Measurements from ENCODE around the gene CD274. TPM values are rescaled to one million over a fixed set of nuclear protein-coding genes. Genes with fewer than 3 reads are reported as not detected.

Gene CD274
- total and polyA plus RNA-seq, 7 experiments from 2014 or later = 2.0 to 38.7 (median 6.6) TPM

DNA sequence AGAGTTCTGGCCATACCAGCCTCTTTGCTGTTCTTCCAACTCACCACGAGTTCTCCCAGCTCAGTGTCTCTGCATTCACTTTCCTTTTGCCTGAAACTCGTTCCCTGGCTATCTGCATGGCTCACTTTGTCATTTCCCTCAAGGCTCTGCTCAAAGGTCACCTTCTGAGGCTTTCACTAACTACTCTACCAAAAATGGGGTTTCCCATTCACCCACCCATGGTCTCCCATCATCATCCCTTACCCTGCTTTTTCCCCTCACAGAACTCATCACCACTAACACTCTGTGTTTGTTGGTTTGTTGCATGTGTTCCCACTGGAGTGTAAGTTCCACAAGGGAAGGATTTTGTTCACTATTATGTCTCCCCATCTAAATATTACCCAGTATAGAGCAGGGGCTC is 29.2 kb upstream of the CD274 start:
- Histone ChIP-seq H3K27ac (ENCODE audit: low read depth, low read length) (no peak overlapping the region), H3K4me1 (ENCODE audit: control insufficient read depth in 2 of 2, insufficient read depth in 2 of 2, low read length in 2 of 2) (no peaks in the 10 kb centered on the region), H3K27me3 (ENCODE audit: control insufficient read depth in 2 of 2, insufficient read depth in 2 of 2, low read length in 2 of 2) (no peaks in the 10 kb centered on the region), H3K36me3 (ENCODE audit: control insufficient read depth in 2 of 3, insufficient read depth in 3 of 3, low read length in 3 of 3) (no peaks in the 10 kb centered on the region), H3K9me3 (ENCODE audit: control insufficient read depth in 2 of 3, low read length in 3 of 3) (no peaks in the 10 kb centered on the region), H3K4me3 (ENCODE audit: low read length) (no peak overlapping the region)
- intact Hi-C loops (cut with micrococcal nuclease) = loop anchor here in 1 of 2 donors (10.0 kb wide), 1 partner anchor 156 kb away; no protein-coding TSS in a partner anchor
- Mint-ChIP-seq H3K36me3 (peaks cover 4 to 39% (median 28%) of the 10 kb centered on the region in 5 donors), H3K27ac (peak overlapping the region in 2 of 9 donors; percentile 31 to 60), H3K4me1 (peaks cover 0 to 18% (median 6%) of the 10 kb centered on the region in 7 donors), H3K4me3 (no peak overlapping the region), H3K27me3 (no peaks in the 10 kb centered on the region), H3K9me3 (no peaks in the 10 kb centered on the region)
- CTCF ChIA-PET = interaction anchor here (1.0 to 6.6 kb wide), 2 partner anchors 29 to 235 kb away, joined by 3 to 52 read pairs; partner anchors contain the start of genes CD274 and INSL6
- no peak for DNase-seq
- no peak for ATAC-seq
- POLR2A ChIA-PET = no interaction called here

DNA sequence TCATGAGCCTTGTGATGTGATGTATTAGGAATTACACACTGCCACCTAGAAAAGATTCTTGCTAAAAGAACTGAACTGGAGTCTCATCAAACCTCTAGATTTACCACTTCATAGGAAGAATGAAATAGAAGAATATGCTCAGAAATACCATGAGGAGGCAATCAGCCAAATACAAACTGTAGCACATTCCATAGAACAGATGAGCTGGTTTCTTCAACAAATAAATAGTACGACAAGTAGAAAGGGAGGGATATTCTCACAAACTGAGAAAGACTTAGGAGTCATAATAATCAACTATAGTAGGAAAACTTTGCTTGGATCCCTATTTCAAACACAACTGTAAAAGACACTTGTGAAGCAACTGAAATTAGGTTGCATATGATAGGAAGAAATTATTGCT is 28.1 kb upstream of the CD274 start:
- CTCF ChIA-PET = interaction anchor here (1.2 to 6.6 kb wide), 2 partner anchors 178 to 237 kb away, joined by 3 to 52 read pairs; partner anchors contain the start of gene INSL6

DNA sequence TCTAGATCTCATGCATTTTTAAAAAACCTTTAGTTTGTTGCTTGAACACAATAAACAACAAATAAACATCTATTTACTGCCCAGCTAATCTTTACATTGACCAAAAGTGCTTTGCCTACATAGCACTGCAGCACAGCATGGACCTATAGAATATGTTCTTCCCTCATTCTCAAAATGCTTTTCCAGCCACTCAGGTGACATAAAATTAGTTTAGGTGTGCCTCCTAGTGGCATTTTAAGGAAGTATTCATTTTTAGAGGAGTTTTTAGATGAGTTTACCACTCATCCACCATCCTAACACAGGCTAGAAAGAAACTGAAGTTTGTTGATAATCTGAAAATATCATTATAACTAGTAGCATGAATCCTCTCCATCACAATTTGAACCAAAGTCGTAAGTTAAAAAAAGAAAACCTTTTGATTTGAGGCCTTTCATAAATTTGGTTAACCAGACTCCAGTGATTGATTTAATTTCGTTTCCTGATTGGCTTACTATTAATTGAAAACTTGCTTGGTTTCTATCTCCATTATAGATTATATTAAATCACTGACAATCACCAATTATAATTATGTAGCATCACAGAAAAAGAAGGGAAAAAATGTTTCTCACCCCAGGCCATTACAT is 25.2 kb upstream of the CD274 start:
- Mint-ChIP-seq H3K27me3 (no peaks in the 10 kb centered on the region), H3K4me1 (peaks cover 0 to 15% (median 6%) of the 10 kb centered on the region in 7 donors), H3K36me3 (peaks cover 0 to 15% (median 6%) of the 10 kb centered on the region in 5 donors), H3K4me3 (no peak overlapping the region), H3K9me3 (no peaks in the 10 kb centered on the region), H3K27ac (no peak overlapping the region)
- ATAC-seq = peak; percentile 68
- POLR2A ChIA-PET = interaction anchor here (1.5 kb wide), 1 partner anchor 12 kb away, joined by 3 read pairs; the partner anchor contains the start of gene PLGRKT
- DNase-seq = peak in 6 of 9 donors; percentile 20 to 54 (median 43)
- CTCF ChIA-PET = interaction anchor here (0.7 to 6.6 kb wide), 14 partner anchors 12 to 727 kb away, joined by 3 to 52 read pairs (median 4); partner anchors contain the start of gene INSL6
- Histone ChIP-seq H3K27ac (ENCODE audit: low read depth, low read length) (no peak overlapping the region), H3K36me3 (ENCODE audit: control insufficient read depth in 2 of 3, insufficient read depth in 3 of 3, low read length in 3 of 3) (peaks cover 0 to 7% (median 0%) of the 10 kb centered on the region in 3 experiments), H3K27me3 (ENCODE audit: control insufficient read depth in 2 of 2, insufficient read depth in 2 of 2, low read length in 2 of 2) (no peaks in the 10 kb centered on the region), H3K4me3 (ENCODE audit: low read length) (no peak overlapping the region), H3K9me3 (ENCODE audit: control insufficient read depth in 2 of 3, low read length in 3 of 3) (no peaks in the 10 kb centered on the region), H3K4me1 (ENCODE audit: control insufficient read depth in 2 of 2, insufficient read depth in 2 of 2, low read length in 2 of 2) (no peaks in the 10 kb centered on the region)
- intact Hi-C loops (cut with micrococcal nuclease) = loop anchor here (1.0 to 10.0 kb wide), 6 partner anchors 160 to 663 kb away; no protein-coding TSS in a partner anchor

More for the DNA sequence above, 28.1 kb upstream of the CD274 start:
- no peak overlapping the region for H3K4me3 ChIP-seq (ENCODE audit: low read length)
- Mint-ChIP-seq H3K27me3 (no peaks in the 10 kb centered on the region), H3K4me1 (peaks cover 0 to 16% (median 6%) of the 10 kb centered on the region in 7 donors), H3K36me3 (peaks cover 4 to 39% (median 23%) of the 10 kb centered on the region in 5 donors), H3K9me3 (no peaks in the 10 kb centered on the region), H3K27ac (no peak overlapping the region), H3K4me3 (no peak overlapping the region)
- intact Hi-C loops (cut with micrococcal nuclease) = loop anchor here in 1 of 2 donors (10.0 kb wide), 1 partner anchor 157 kb away; no protein-coding TSS in a partner anchor
- H3K36me3 ChIP-seq (ENCODE audit: control insufficient read depth in 2 of 3, insufficient read depth in 3 of 3, low read length in 3 of 3) = no peaks in the 10 kb centered on the region
- DNase-seq = no peak
- H3K27ac ChIP-seq (ENCODE audit: low read depth, low read length) = no peak overlapping the region
- H3K27me3 ChIP-seq (ENCODE audit: control insufficient read depth in 2 of 2, insufficient read depth in 2 of 2, low read length in 2 of 2) = no peaks in the 10 kb centered on the region
- POLR2A ChIA-PET = no interaction called here
- H3K4me1 ChIP-seq (ENCODE audit: control insufficient read depth in 2 of 2, insufficient read depth in 2 of 2, low read length in 2 of 2) = no peaks in the 10 kb centered on the region
- ATAC-seq = no peak
- H3K9me3 ChIP-seq (ENCODE audit: control insufficient read depth in 2 of 3, low read length in 3 of 3) = no peaks in the 10 kb centered on the region

DNA sequence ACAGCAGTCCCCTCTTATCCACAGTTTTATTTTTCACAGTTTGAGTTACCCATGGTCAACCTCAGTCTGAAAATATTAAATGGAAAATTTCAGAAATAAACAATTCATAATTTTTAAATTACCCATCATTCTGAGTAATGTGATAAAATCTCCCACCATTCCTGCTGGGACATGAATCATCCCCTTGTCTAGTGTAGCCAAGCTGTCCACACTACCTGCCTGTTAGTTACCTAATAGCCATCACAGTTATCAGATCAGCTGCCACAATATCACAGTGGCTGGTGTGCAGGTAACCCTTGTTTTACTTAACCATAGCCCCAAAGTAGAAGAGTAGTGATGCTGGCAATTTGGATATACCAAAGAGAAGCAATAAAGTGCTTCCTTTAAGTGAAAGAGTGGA is 23.3 kb upstream of the CD274 start:
- intact Hi-C loops (cut with micrococcal nuclease) = loop anchor here in 1 of 2 donors (5.0 to 10.0 kb wide), 2 partner anchors 162 to 355 kb away; no protein-coding TSS in a partner anchor
- Mint-ChIP-seq H3K4me1 (peaks cover 0 to 12% (median 4%) of the 10 kb centered on the region in 7 donors), H3K27me3 (no peaks in the 10 kb centered on the region), H3K36me3 (peaks cover 0 to 20% (median 5%) of the 10 kb centered on the region in 5 donors), H3K9me3 (no peaks in the 10 kb centered on the region), H3K27ac (peak overlapping the region in 1 of 9 donors; percentile 1), H3K4me3 (no peak overlapping the region)
- ATAC-seq (no peak), DNase-seq (no peak)
- Histone ChIP-seq H3K4me1 (ENCODE audit: control insufficient read depth in 2 of 2, insufficient read depth in 2 of 2, low read length in 2 of 2) (no peaks in the 10 kb centered on the region), H3K36me3 (ENCODE audit: control insufficient read depth in 2 of 3, insufficient read depth in 3 of 3, low read length in 3 of 3) (peaks cover 0 to 16% (median 0%) of the 10 kb centered on the region in 3 experiments), H3K4me3 (ENCODE audit: low read length) (no peak overlapping the region), H3K27me3 (ENCODE audit: control insufficient read depth in 2 of 2, insufficient read depth in 2 of 2, low read length in 2 of 2) (no peaks in the 10 kb centered on the region), H3K9me3 (ENCODE audit: control insufficient read depth in 2 of 3, low read length in 3 of 3) (no peaks in the 10 kb centered on the region), H3K27ac (ENCODE audit: low read depth, low read length) (no peak overlapping the region)
- ChIA-PET POLR2A (interaction anchor here (0.6 to 1.7 kb wide), 3 partner anchors 11 to 240 kb away, joined by 3 to 6 read pairs (median 3); partner anchors contain the start of gene PLGRKT), CTCF (interaction anchor here (2.0 to 6.6 kb wide), 2 partner anchors 173 to 241 kb away, joined by 9 to 52 read pairs; partner anchors contain the start of gene INSL6)

DNA sequence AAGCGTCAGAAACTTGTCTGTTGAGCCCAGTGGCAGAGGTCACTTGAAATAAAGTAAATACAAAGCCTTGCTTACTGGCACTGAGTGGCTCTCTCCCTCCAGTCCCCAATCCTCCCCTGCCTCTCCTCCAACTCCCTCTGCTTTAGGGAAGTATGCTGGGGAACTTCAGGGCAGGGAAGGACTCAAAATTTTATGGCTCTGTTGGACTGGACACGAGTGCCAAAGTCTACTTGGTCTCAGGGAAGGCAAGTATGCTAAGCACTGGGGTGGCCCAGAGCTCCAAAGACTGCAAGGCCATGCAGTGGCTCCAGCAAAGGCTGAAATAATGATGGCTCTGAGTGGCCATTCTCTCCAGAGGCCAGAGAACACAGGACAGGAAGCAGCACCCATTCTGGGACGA is 22.2 kb upstream of the CD274 start:
- ChIA-PET CTCF (interaction anchor here (1.5 kb wide), 1 partner anchor 162 kb away, joined by 7 read pairs; no protein-coding TSS in a partner anchor), POLR2A (no interaction called here)
- Histone ChIP-seq H3K27me3 (ENCODE audit: control insufficient read depth in 2 of 2, insufficient read depth in 2 of 2, low read length in 2 of 2) (no peaks in the 10 kb centered on the region), H3K4me3 (ENCODE audit: low read length) (no peak overlapping the region), H3K9me3 (ENCODE audit: control insufficient read depth in 2 of 3, low read length in 3 of 3) (no peaks in the 10 kb centered on the region), H3K36me3 (ENCODE audit: control insufficient read depth in 2 of 3, insufficient read depth in 3 of 3, low read length in 3 of 3) (peaks cover 0 to 20% (median 0%) of the 10 kb centered on the region in 3 experiments), H3K4me1 (ENCODE audit: control insufficient read depth in 2 of 2, insufficient read depth in 2 of 2, low read length in 2 of 2) (no peaks in the 10 kb centered on the region), H3K27ac (ENCODE audit: low read depth, low read length) (no peak overlapping the region)
- Mint-ChIP-seq H3K4me1 (peaks cover 0 to 10% (median 5%) of the 10 kb centered on the region in 7 donors), H3K9me3 (no peaks in the 10 kb centered on the region), H3K36me3 (peaks cover 0 to 27% (median 7%) of the 10 kb centered on the region in 5 donors), H3K27ac (peak overlapping the region in 2 of 9 donors; percentile 0 to 1), H3K27me3 (no peaks in the 10 kb centered on the region), H3K4me3 (no peak overlapping the region)
- intact Hi-C loops (cut with micrococcal nuclease) = loop anchor here in 1 of 2 donors (5.0 to 10.0 kb wide), 2 partner anchors 163 to 356 kb away; no protein-coding TSS in a partner anchor
- ATAC-seq (no peak), DNase-seq (no peak)

DNA sequence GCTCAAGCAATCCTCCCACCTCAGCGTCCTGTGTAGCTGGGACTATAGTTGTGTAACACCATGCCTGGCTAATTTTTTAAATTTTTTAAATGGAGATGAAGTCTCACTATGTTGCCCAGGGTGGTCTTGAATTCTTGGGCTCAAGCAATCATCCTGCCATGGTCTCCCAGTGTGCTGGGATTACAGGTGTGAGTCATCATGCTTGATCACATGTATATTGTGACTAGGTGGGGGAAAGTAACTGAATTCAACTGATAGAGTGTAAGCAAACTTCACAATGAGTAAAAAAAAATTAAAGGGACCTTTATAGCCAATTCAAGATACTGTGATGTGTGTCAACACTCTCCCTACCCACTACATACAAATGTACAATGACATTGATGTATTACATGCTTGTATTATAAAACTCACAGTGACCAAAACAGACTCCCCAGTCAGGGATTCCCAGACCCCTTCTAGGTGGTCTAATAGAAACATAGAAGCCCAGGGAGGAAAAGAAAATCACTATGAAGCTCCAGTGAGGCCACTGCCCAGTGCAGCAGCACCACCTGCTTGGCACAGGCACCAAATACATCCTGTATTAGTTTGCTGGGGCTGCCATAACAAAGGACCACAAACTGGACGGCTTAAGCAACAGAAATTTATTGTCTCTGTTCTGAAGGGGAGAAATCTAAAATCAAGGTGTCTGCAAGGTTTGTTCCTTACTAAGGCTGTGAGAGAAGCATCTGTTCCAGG is 21.4 kb upstream of the CD274 start:
- H3K27ac Mint-ChIP-seq = peak overlapping the region in 1 of 9 donors; percentile 0
- peaks cover 0 to 10% (median 5%) of the 10 kb centered on the region in 7 donors for H3K4me1 Mint-ChIP-seq
- Histone ChIP-seq H3K36me3 (ENCODE audit: control insufficient read depth in 2 of 3, insufficient read depth in 3 of 3, low read length in 3 of 3) (peaks cover 0 to 20% (median 0%) of the 10 kb centered on the region in 3 experiments), H3K4me1 (ENCODE audit: control insufficient read depth in 2 of 2, insufficient read depth in 2 of 2, low read length in 2 of 2) (no peaks in the 10 kb centered on the region), H3K9me3 (ENCODE audit: control insufficient read depth in 2 of 3, low read length in 3 of 3) (no peaks in the 10 kb centered on the region), H3K27ac (ENCODE audit: low read depth, low read length) (no peak overlapping the region), H3K4me3 (ENCODE audit: low read length) (no peak overlapping the region), H3K27me3 (ENCODE audit: control insufficient read depth in 2 of 2, insufficient read depth in 2 of 2, low read length in 2 of 2) (no peaks in the 10 kb centered on the region)
- CTCF ChIA-PET = interaction anchor here (0.8 to 1.5 kb wide), 2 partner anchors 161 to 243 kb away, joined by 3 to 7 read pairs; no protein-coding TSS in a partner anchor
- no peak overlapping the region for H3K4me3 Mint-ChIP-seq
- no peaks in the 10 kb centered on the region for H3K27me3 Mint-ChIP-seq
- POLR2A ChIA-PET = no interaction called here
- H3K36me3 Mint-ChIP-seq = peaks cover 0 to 30% (median 7%) of the 10 kb centered on the region in 5 donors
- intact Hi-C loops (cut with micrococcal nuclease) = loop anchor here in 1 of 2 donors (5.0 to 10.0 kb wide), 2 partner anchors 164 to 357 kb away; no protein-coding TSS in a partner anchor
- no peak for ATAC-seq
- DNase-seq = no peak
- H3K9me3 Mint-ChIP-seq = no peaks in the 10 kb centered on the region

All from naive thymus-derived CD4-positive, alpha-beta T cell (primary cell).